ENCODE measurements around the gene MAST4.
"Not testable (repeated sequence)": the region's sequence is repeated elsewhere in the genome, so short reads cannot be mapped to it uniquely, and the experiment has no call there.

The MAST4 gene

GRCh38 chr5:66680804-66681203 is 84.6 kb downstream of the MAST4 start:
- H3K4me3 ChIP-seq, result no peak overlapping the region
- TF ChIP-seq FOXP2 (optimal IDR thresholded peaks at IDR 0.05; ENCODE audit: control extremely low read depth, extremely low read length, insufficient read depth), result no peak
- TF ChIP-seq EZH2 (IDR thresholded peaks at IDR 0.05), result no peak
- TF ChIP-seq POLR2AphosphoS5 (IDR thresholded peaks at IDR 0.05; ENCODE audit: borderline replicate concordance, low read depth, low read length), result no peak
- H3K36me3 ChIP-seq (ENCODE audit: insufficient read depth, low read length), result no peaks in the 10 kb centered on the region
- H3K9me3 ChIP-seq (ENCODE audit: low read depth, low read length), result no peaks in the 10 kb centered on the region
- H3K9ac ChIP-seq (ENCODE audit: insufficient read length), result no peak overlapping the region
- DNase-seq (ENCODE audit: low read depth, low spot score), result no peak
- no peak overlapping the region for H3K27ac ChIP-seq

GRCh38 chr5:66684663-66685062 is 88.5 kb downstream of the MAST4 start:
- H3K36me3 ChIP-seq (ENCODE audit: insufficient read depth, low read length), result no peaks in the 10 kb centered on the region
- no peaks in the 10 kb centered on the region for H3K9me3 ChIP-seq (ENCODE audit: low read depth, low read length)
- H3K9ac ChIP-seq (ENCODE audit: insufficient read length), result no peak overlapping the region
- no peak for TF ChIP-seq FOXP2 (optimal IDR thresholded peaks at IDR 0.05; ENCODE audit: control extremely low read depth, extremely low read length, insufficient read depth)
- TF ChIP-seq EZH2 (IDR thresholded peaks at IDR 0.05), result no peak
- no peak for DNase-seq (ENCODE audit: low read depth, low spot score)
- no peak overlapping the region for H3K27ac ChIP-seq
- no peak overlapping the region for H3K4me3 ChIP-seq

- TF ChIP-seq POLR2AphosphoS5 (IDR thresholded peaks at IDR 0.05; ENCODE audit: borderline replicate concordance, low read depth, low read length) (no peak), EZH2 (IDR thresholded peaks at IDR 0.05) (no peak), FOXP2 (optimal IDR thresholded peaks at IDR 0.05; ENCODE audit: control extremely low read depth, extremely low read length, insufficient read depth) (no peak)
- Histone ChIP-seq H3K4me3 (no peak overlapping the region), H3K9ac (ENCODE audit: insufficient read length) (no peak overlapping the region), H3K36me3 (ENCODE audit: insufficient read depth, low read length) (no peaks in the 10 kb centered on the region), H3K27ac (no peak overlapping the region), H3K9me3 (ENCODE audit: low read depth, low read length) (no peaks in the 10 kb centered on the region)
- DNase-seq (ENCODE audit: low read depth, low spot score), result no peak
Observed at GRCh38 chr5:66689522-66690220, 93.5 kb downstream of the MAST4 start.

GRCh38 chr5:66694036-66694435 is 97.8 kb downstream of the MAST4 start:
- H3K9me3 ChIP-seq (ENCODE audit: low read depth, low read length), result no peaks in the 10 kb centered on the region
- H3K36me3 ChIP-seq (ENCODE audit: insufficient read depth, low read length), result no peaks in the 10 kb centered on the region
- no peak overlapping the region for H3K9ac ChIP-seq (ENCODE audit: insufficient read length)
- no peak for DNase-seq (ENCODE audit: low read depth, low spot score)
- no peak overlapping the region for H3K4me3 ChIP-seq
- no peak overlapping the region for H3K27ac ChIP-seq
- TF ChIP-seq FOXP2 (optimal IDR thresholded peaks at IDR 0.05; ENCODE audit: control extremely low read depth, extremely low read length, insufficient read depth) (no peak), POLR2AphosphoS5 (IDR thresholded peaks at IDR 0.05; ENCODE audit: borderline replicate concordance, low read depth, low read length) (no peak), EZH2 (IDR thresholded peaks at IDR 0.05) (no peak)

- H3K9ac ChIP-seq (ENCODE audit: insufficient read length); H3K27ac ChIP-seq; DNase-seq (ENCODE audit: low read depth, low spot score); H3K9me3 ChIP-seq (ENCODE audit: low read depth, low read length); H3K36me3 ChIP-seq (ENCODE audit: insufficient read depth, low read length); H3K4me3 ChIP-seq: not testable (repeated sequence)
Observed at GRCh38 chr5:66695840-66696239, 99.6 kb downstream of the MAST4 start.

- H3K9ac ChIP-seq (ENCODE audit: insufficient read length), result no peak overlapping the region
- H3K36me3 ChIP-seq (ENCODE audit: insufficient read depth, low read length), result no peaks in the 10 kb centered on the region
- DNase-seq (ENCODE audit: low read depth, low spot score), result no peak
- no peak overlapping the region for H3K4me3 ChIP-seq
- TF ChIP-seq FOXP2 (optimal IDR thresholded peaks at IDR 0.05; ENCODE audit: control extremely low read depth, extremely low read length, insufficient read depth), result no peak
- TF ChIP-seq EZH2 (IDR thresholded peaks at IDR 0.05), result no peak
- H3K9me3 ChIP-seq (ENCODE audit: low read depth, low read length), result no peaks in the 10 kb centered on the region
- no peak overlapping the region for H3K27ac ChIP-seq
Observed at GRCh38 chr5:66697796-66698564, 101.8 kb downstream of the MAST4 start.

- TF ChIP-seq POLR2AphosphoS5 (IDR thresholded peaks at IDR 0.05; ENCODE audit: borderline replicate concordance, low read depth, low read length) (no peak), FOXP2 (optimal IDR thresholded peaks at IDR 0.05; ENCODE audit: control extremely low read depth, extremely low read length, insufficient read depth) (no peak), EZH2 (IDR thresholded peaks at IDR 0.05) (no peak)
- Histone ChIP-seq H3K9me3 (ENCODE audit: low read depth, low read length) (no peaks in the 10 kb centered on the region), H3K27ac (no peak overlapping the region), H3K36me3 (ENCODE audit: insufficient read depth, low read length) (no peaks in the 10 kb centered on the region), H3K4me3 (no peak overlapping the region), H3K9ac (ENCODE audit: insufficient read length) (no peak overlapping the region)
- DNase-seq (ENCODE audit: low read depth, low spot score), result no peak
Observed at GRCh38 chr5:66701244-66701643, 105.1 kb downstream of the MAST4 start.

GRCh38 chr5:66702426-66702825 is 106.2 kb downstream of the MAST4 start:
- Histone ChIP-seq H3K36me3 (ENCODE audit: insufficient read depth, low read length) (no peaks in the 10 kb centered on the region), H3K9ac (ENCODE audit: insufficient read length) (no peak overlapping the region), H3K27ac (no peak overlapping the region), H3K9me3 (ENCODE audit: low read depth, low read length) (no peaks in the 10 kb centered on the region), H3K4me3 (no peak overlapping the region)
- no peak for TF ChIP-seq FOXP2 (optimal IDR thresholded peaks at IDR 0.05; ENCODE audit: control extremely low read depth, extremely low read length, insufficient read depth)
- no peak for TF ChIP-seq POLR2AphosphoS5 (IDR thresholded peaks at IDR 0.05; ENCODE audit: borderline replicate concordance, low read depth, low read length)
- TF ChIP-seq EZH2 (IDR thresholded peaks at IDR 0.05), result no peak
- no peak for DNase-seq (ENCODE audit: low read depth, low spot score)

All from SK-N-MC (cell line).